GM18858 (cell line): Measurements from ENCODE around the gene CPLX3.

Source experiments
- ATAC-seq: cut with Tn5 transposase; IDR thresholded peaks from one replicate; pipeline ENCODE4 v1.9.1; 2021; ENCODE audit not compliant: unreplicated experiment

The CPLX3 gene

DNA sequence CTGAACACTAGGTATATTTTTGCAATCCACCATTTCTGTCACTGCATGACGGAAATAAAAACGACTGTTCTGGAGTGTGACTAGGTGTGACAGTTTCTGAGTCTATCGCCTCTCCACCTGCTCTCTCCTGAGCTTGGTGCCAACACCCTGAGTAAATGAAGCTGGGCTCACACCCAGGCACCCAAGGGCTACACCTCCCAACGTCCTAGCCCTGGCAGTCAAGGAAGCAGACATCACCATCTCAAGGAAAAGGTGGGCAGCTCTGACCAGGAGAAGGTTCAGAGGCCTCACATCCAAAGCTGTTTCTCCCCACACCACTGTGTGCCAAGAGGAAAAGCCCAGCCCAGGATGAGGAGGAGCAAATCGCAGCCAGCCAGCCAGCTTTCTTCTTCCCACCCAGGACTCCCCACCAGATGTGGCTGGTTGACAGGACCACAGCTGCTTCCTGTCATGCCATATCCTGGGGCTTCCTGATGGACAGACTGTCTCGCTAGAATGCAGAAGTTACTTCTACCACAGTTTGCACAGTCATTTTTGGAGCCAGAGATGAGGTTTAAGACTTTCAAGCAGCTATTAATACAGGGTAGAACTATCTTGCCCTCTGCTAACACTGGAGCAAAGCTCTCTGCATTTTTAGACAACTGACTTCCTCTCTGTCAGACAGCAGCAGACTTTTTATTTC is 43.4 kb downstream of the CPLX3 start:
- ATAC-seq: peak; percentile 63

DNA sequence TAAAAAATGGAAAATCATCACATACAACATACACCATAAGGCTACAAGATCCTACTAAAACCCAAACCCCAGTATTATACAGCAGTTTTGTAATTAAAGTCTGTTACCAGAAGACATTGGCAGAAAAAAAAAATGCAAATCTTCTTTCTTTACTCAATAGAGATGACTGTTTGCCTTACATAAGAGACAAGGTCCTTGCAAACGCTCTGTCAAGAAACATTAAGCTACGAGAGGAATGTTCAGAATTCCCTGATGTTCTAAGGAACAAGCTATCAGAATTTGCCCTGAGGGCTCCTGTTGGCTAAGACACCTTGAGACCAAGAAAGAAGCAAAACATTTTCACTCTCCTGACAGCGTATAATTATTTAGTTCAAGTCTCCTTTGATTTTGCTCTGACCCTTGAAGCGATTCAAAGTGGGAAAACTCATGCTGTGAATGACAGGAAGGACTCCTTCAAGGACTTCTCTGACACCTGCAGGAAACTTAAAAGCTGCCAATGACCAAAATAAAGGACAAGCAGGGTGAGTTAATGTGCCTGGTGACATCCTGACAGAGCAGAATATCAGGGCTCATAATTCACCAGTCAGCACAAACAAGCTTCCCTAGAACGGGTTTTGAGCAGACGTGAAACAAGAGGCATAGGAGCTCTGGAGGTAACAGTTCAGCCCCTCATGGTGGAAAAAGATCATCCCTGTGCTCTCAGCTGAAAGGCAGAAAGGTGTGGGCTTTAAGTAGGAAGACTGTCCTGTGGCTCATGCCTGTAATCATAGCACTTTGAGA is 44.2 kb downstream of the CPLX3 start:
- no peak for ATAC-seq

DNA sequence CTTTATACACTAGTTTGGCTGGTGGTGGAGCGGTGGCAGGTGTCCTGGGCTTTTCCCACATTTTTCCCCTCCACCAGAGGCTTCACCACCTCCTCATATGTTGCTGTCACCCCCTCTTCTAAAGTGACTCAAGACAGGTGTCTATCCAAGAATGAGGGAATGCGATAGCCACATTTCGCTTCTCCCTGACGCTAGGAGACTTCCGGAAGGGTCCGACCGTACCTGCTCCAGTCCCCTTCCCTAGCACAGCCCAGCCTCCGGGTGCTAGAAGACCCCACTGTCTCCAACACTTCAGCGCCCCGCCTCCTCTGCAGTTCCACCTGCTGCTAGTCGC is 46.2 kb downstream of the CPLX3 start:
- no peak for ATAC-seq

DNA sequence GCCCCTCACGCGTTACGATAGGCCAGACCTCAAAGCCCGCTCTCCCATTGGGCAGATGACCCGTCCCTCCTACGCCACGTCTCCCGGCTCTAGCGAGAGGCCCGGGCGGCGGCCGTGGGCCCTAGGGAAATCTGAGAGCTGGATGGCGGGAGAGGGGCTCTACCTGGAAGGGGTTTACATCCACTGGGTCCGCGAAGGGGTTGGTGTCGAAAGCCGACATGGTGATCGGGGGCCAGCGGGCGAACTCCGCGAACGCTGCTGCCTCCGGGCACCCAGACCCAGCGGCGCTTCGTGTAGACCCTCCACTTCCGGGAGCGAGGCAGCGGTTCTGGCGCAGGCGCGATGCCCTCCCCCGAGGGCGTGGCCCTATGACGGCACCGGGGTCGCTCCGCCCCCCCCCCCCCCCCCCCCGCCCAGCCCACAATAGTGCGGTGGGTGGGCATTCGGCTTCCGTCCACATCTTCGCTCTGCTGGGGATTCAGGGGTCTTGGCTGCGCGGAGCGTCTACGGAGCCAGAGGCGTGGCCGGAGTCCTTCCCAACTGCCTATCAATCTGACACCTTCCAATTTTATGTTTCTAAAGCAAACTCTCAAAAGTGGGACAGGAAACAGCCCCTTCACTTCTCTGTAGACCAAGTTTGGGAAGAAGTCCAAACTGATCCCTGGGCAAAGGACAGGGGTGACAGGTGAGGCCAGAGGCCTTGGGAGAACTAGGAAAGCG is 46.8 kb downstream of the CPLX3 start, which contains the start of gene SCAMP2:
Gene SCAMP2 (minus strand): TSS at position 330 of the 720 bp plus-strand sequence. CDS start 110 bp downstream, at position 220.
- peak; percentile 55 for ATAC-seq

DNA sequence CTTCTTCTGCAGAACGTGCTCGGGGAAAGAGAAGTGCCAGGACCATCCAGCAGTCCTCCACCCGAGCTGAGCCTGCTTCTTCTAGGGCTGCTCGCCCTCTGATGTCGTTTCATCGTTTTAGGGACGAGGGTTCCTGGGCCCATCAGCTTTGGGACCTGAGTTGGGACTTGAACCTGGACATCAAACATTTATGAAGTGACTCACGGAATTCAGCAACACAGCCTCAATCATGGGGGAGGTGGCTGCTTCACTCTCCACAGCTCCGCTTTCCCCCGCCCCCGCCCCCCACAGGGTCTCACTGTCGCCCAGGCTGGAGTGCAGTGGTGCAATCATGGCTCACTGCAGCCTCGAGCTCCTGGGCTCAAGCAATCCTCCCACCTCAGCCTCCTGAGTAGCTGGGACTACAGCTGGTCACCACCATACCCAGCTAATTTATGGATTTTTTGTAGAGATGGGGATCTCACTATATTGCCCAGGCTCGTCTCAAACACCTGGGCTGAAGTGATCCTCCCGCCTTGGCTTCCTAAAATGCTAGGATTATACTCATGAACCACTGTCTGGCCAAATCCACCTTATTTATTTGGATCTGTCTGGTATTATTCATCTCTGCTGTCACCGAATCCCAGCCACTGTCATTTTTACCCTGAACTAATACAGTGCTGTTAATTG is 47.5 kb downstream of the CPLX3 start:
- no peak for ATAC-seq

DNA sequence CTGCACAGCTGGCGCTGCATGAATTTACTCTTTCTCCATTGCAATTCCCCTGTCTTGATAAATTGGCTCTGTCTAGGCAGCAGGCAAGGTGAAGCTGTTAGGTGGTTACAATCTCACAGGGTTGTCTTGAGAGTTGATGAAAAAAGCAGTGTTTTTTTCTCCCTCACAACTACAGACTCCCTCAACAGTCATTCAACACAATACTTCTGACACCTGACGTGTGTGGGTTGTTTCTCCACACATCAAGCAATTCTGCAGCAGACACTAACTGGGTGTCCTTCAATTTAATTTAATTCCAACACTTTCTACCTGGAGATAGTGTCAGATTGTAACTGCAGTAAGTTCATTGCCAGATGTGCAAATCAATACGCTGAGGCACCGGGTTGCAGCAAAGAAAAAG is 51.8 kb downstream of the CPLX3 start:
- ATAC-seq: no peak
